ENCODE results near the gene SPATA2L.

GRCh38 chr16:89733792-89734191 is 32.3 kb upstream of the SPATA2L start:
- no peak for TF ChIP-seq POLR2A (IDR thresholded peaks at IDR 0.05)
- no peak for TF ChIP-seq CTCF (IDR thresholded peaks at IDR 0.05)
